Esophagus squamous epithelium (tissue), 5 donors: Measurements from ENCODE around the gene TXNDC8. TPM values are rescaled to one million over a fixed set of nuclear protein-coding genes. Genes with fewer than 3 reads are reported as not detected.
A peak's percentile ranks its signal among the peaks of the same experiment; 100 is the strongest.

ENCODE experiments used
- DNase-seq: peaks from one replicate; lab custom pipeline; 2025; lab: John Stamatoyannopoulos, UW
- H3K27ac ChIP-seq, 4 donors: fragments of 200-600 bp; sonication (generic); one replicate each; pipeline ENCODE4 v1.5.1; 2016 to 2019; ENCODE audit warnings: mild to moderate bottlenecking in 1 of 4
- H3K27me3 ChIP-seq, 4 donors: fragments of 200-600 bp; sonication (generic); 1 replicate in 3 of 4; 2 replicates in 1 of 4; pipeline versions ENCODE4 v1.5.1 to v1.6.0; 2017 to 2021; ENCODE audit warnings: antibody characterized with exemption in 1 of 4
- H3K36me3 ChIP-seq, 3 donors: fragments of 200-600 bp; sonication (generic); one replicate each; pipeline ENCODE4 v1.5.1; 2016 to 2019
- H3K4me1 ChIP-seq, 3 donors: fragments of 200-600 bp; sonication (generic); one replicate each; pipeline ENCODE4 v1.5.1; 2017 to 2019
- H3K4me3 ChIP-seq, 4 donors: fragments of 200-600 bp; sonication (generic); 1 replicate in 3 of 4; 2 replicates in 1 of 4; pipeline ENCODE4 v1.5.1; 2016 to 2019; ENCODE audit warnings: mild to moderate bottlenecking in 2 of 4, moderate library complexity in 1 of 4
- H3K9me3 ChIP-seq, 3 donors: fragments of 200-600 bp; sonication (generic); one replicate each; pipeline ENCODE4 v1.5.1; 2016 to 2019
- CTCF ChIP-seq, 6 experiments: fragments of 450-650 bp in 4 of 6; fragments of 200-600 bp in 2 of 6; sonication (generic) in 2 of 6; IDR thresholded peaks; one replicate each; pipeline ENCODE4 v1.5.1; 2016 to 2019; ENCODE audit warnings: antibody characterized with exemption in 6 of 6, mild to moderate bottlenecking in 4 of 6, moderate library complexity in 4 of 6
- POLR2A ChIP-seq, 4 donors: fragments of 450-650 bp; IDR thresholded peaks; one replicate each; pipeline ENCODE4 v1.6.1; 2017; ENCODE audit warnings: antibody characterized with exemption in 4 of 4, mild to moderate bottlenecking in 4 of 4, moderate library complexity in 3 of 4
- WGBS, 2 donors: methylation state at CpG; one replicate each; pipeline ENCODE4 v1.1.5; 2018; 5-methylcytosine and 5-hydroxymethylcytosine counted together
- intact Hi-C: fragments of 100-400 bp; cut with DNase I; formaldehyde crosslinking; loops from one replicate; pipeline ENCODE4 v1.15.0; 2022
- total RNA-seq, 4 donors: library from RNA; depleted of rRNA; stranded (reverse); fragments of >200 nt; gene quantifications; one replicate each; pipeline ENCODE4 v1.1.0, GENCODE V29; 2016
- donor health status: DM: yes; HTN: yes; CAD: no.

The TXNDC8 gene
- total RNA-seq, 4 donors from 2014 or later: not detected

- DNase-seq: no peak
- H3K36me3 ChIP-seq: no peaks in the 10 kb centered on the region
Observed at GRCh38 chr9:110351009-110351467, 13.4 kb upstream of the TXNDC8 start.

GRCh38 chr9:110346325-110346724 is 8.7 kb upstream of the TXNDC8 start:
- Histone ChIP-seq H3K36me3 (no peaks in the 10 kb centered on the region), H3K4me1 (peaks cover 7 to 49% (median 8%) of the 10 kb centered on the region in 3 donors)
- intact Hi-C loops: no loop called here

More at GRCh38 chr9:110351009-110351467, 13.4 kb upstream of the TXNDC8 start:
- Histone ChIP-seq H3K4me1 (peaks cover 11 to 65% (median 15%) of the 10 kb centered on the region in 3 donors), H3K9me3 (no peaks in the 10 kb centered on the region), H3K4me3 (no peak overlapping the region), H3K27me3 (no peaks in the 10 kb centered on the region), H3K27ac (peak overlapping the region; percentile 63 to 88 (median 80))
- no peak for TF ChIP-seq POLR2A (IDR thresholded peaks at IDR 0.05)
- no peak for TF ChIP-seq CTCF (IDR thresholded peaks at IDR 0.05)
- WGBS, 2 donors: 0 to 16% methylated on average over 1 of the region's 1 CpG
- intact Hi-C loops: no loop called here

GRCh38 chr9:110344821-110345220 is 7.2 kb upstream of the TXNDC8 start:
- no peaks in the 10 kb centered on the region for H3K9me3 ChIP-seq
- H3K27ac ChIP-seq: no peak overlapping the region
- intact Hi-C loops: no loop called here
- no peak overlapping the region for H3K4me3 ChIP-seq
- peaks cover 0 to 34% (median 0%) of the 10 kb centered on the region in 3 donors for H3K4me1 ChIP-seq
- no peak for DNase-seq
- no peaks in the 10 kb centered on the region for H3K36me3 ChIP-seq
- no peaks in the 10 kb centered on the region for H3K27me3 ChIP-seq
- TF ChIP-seq CTCF (IDR thresholded peaks at IDR 0.05): no peak
- no peak for TF ChIP-seq POLR2A (IDR thresholded peaks at IDR 0.05)
- 71 to 84% methylated on average over 6 of the region's 6 CpGs for WGBS, 2 donors

More at GRCh38 chr9:110346325-110346724, 8.7 kb upstream of the TXNDC8 start:
- H3K27me3 ChIP-seq: no peaks in the 10 kb centered on the region
- no peaks in the 10 kb centered on the region for H3K9me3 ChIP-seq
- no peak for TF ChIP-seq POLR2A (IDR thresholded peaks at IDR 0.05)
- TF ChIP-seq CTCF (IDR thresholded peaks at IDR 0.05): no peak
- H3K4me3 ChIP-seq: no peak overlapping the region
- 43 to 54% methylated on average over 3 of the region's 3 CpGs for WGBS, 2 donors
- H3K27ac ChIP-seq: peak overlapping the region in 2 of 4 donors; percentile 80 to 82
- DNase-seq: no peak

GRCh38 chr9:110343551-110343950 is 5.9 kb upstream of the TXNDC8 start:
- TF ChIP-seq CTCF (IDR thresholded peaks at IDR 0.05): no peak
- no peak for TF ChIP-seq POLR2A (IDR thresholded peaks at IDR 0.05)
- H3K36me3 ChIP-seq: no peaks in the 10 kb centered on the region
- peaks cover 0 to 21% (median 0%) of the 10 kb centered on the region in 3 donors for H3K4me1 ChIP-seq
- H3K27ac ChIP-seq: no peak overlapping the region
- 86 to 97% methylated on average over 5 of the region's 5 CpGs for WGBS, 2 donors
- no peak for DNase-seq
- H3K4me3 ChIP-seq: no peak overlapping the region
- H3K9me3 ChIP-seq: no peaks in the 10 kb centered on the region
- H3K27me3 ChIP-seq: no peaks in the 10 kb centered on the region
- intact Hi-C loops: no loop called here

- intact Hi-C loops: no loop called here
- TF ChIP-seq CTCF (IDR thresholded peaks at IDR 0.05) (peak in 1 of 6 experiments; percentile 34), POLR2A (IDR thresholded peaks at IDR 0.05) (no peak)
- Histone ChIP-seq H3K27ac (no peak overlapping the region), H3K9me3 (no peaks in the 10 kb centered on the region), H3K4me1 (peaks cover 0 to 3% (median 0%) of the 10 kb centered on the region in 3 donors), H3K27me3 (no peaks in the 10 kb centered on the region), H3K36me3 (no peaks in the 10 kb centered on the region), H3K4me3 (no peak overlapping the region)
- no peak for DNase-seq
- WGBS, 2 donors: 74 to 97% methylated on average over 2 of the region's 2 CpGs
Observed at GRCh38 chr9:110340306-110340705, 2.6 kb upstream of the TXNDC8 start.
